CD4-positive, alpha-beta memory T cell (primary cell): ENCODE results near the gene SLC25A42. TPM values are rescaled to one million over a fixed set of nuclear protein-coding genes. Genes with fewer than 3 reads are reported as not detected.
"Not testable (repeated sequence)": the region's sequence is repeated elsewhere in the genome, so short reads cannot be mapped to it uniquely, and the experiment has no call there.

Experiments
- CTCF ChIA-PET: fragments of 350-600 bp; sonication (Branson Sonifier 250); formaldehyde crosslinking; loops from one replicate; lab custom pipeline; 2021; ENCODE audit warnings: inconsistent platforms; ENCODE audit not compliant: partially characterized antibody; lab: Charles Lee
- POLR2A ChIA-PET: fragments of 350-600 bp; sonication (Branson Sonifier 250); formaldehyde crosslinking; loops from one replicate; lab custom pipeline; 2021; ENCODE audit not compliant: partially characterized antibody; lab: Charles Lee
- DNase-seq, 5 donors: peaks; one replicate each; pipeline versions ENCODE4 v3.0.0 to v3.0.0-alpha.2; 2020 to 2022; ENCODE audit warnings: mixed read lengths in 1 of 5
- H3K27ac ChIP-seq: one replicate; pipeline ENCODE4 v1.7.0; 2013; ENCODE audit warnings: low read depth, low read length
- H3K27me3 ChIP-seq: 2 replicates; pipeline ENCODE4 v1.7.0; 2013; ENCODE audit warnings: mild to moderate bottlenecking, low read length, moderate library complexity; ENCODE audit not compliant: insufficient read depth
- H3K36me3 ChIP-seq: 2 replicates; pipeline ENCODE4 v1.7.0; 2013; ENCODE audit warnings: mild to moderate bottlenecking, low read length, moderate library complexity; ENCODE audit not compliant: insufficient read depth
- H3K4me1 ChIP-seq: 2 replicates; pipeline ENCODE4 v1.7.0; 2013; ENCODE audit warnings: mild to moderate bottlenecking, low read length, moderate library complexity; ENCODE audit not compliant: insufficient read depth
- H3K4me3 ChIP-seq, 2 donors: one replicate each; pipeline ENCODE4 v1.7.0; 2013; ENCODE audit warnings: low read length in 2 of 2, mild to moderate bottlenecking in 1 of 2
- H3K9me3 ChIP-seq, 2 donors: one replicate each; pipeline ENCODE4 v1.7.0; 2013; ENCODE audit warnings: low read length in 2 of 2, control low read depth in 1 of 2; ENCODE audit not compliant: control insufficient read depth in 1 of 2
- H3K27ac Mint-ChIP-seq, 7 donors: one replicate each; pipeline ENCODE4 v1.8.0; 2020 to 2021; ENCODE audit warnings: mixed read lengths in 7 of 7, mild to moderate bottlenecking in 6 of 7, inconsistent platforms in 3 of 7, moderate library complexity in 3 of 7
- H3K27me3 Mint-ChIP-seq, 2 donors: one replicate each; pipeline ENCODE4 v1.8.0; 2020 to 2021; ENCODE audit warnings: mixed read lengths in 2 of 2
- H3K36me3 Mint-ChIP-seq, 2 donors: one replicate each; pipeline ENCODE4 v1.8.0; 2020 to 2021; ENCODE audit warnings: mixed read lengths in 2 of 2, inconsistent platforms in 1 of 2, mild to moderate bottlenecking in 1 of 2
- H3K4me1 Mint-ChIP-seq, 4 donors: one replicate each; pipeline ENCODE4 v1.8.0; 2020 to 2021; ENCODE audit warnings: mixed read lengths in 4 of 4, mild to moderate bottlenecking in 1 of 4
- H3K4me3 Mint-ChIP-seq, 8 donors: one replicate each; pipeline ENCODE4 v1.8.0; 2020 to 2021; ENCODE audit warnings: mixed read lengths in 8 of 8, mild to moderate bottlenecking in 7 of 8, moderate library complexity in 6 of 8, inconsistent platforms in 3 of 8
- H3K9me3 Mint-ChIP-seq, 8 donors: one replicate each; pipeline ENCODE4 v1.8.0; 2020 to 2021; ENCODE audit warnings: mixed read lengths in 8 of 8, mild to moderate bottlenecking in 5 of 8, inconsistent platforms in 3 of 8, moderate library complexity in 1 of 8
- intact Hi-C: fragments of 100-400 bp; cut with micrococcal nuclease; formaldehyde crosslinking; loops from one replicate; pipeline ENCODE4 v1.15.1; 2023
- polyA plus RNA-seq, 2 donors: library from polyadenylated mRNA; unstranded; fragments of 300-500 nt; fragmentation: Illumina TruSeq; gene quantifications; one replicate each; pipeline ENCODE4 v1.2.3, GENCODE V29; 2021
- total RNA-seq, 2 experiments: library from RNA; stranded (reverse); gene quantifications; one replicate each; pipeline ENCODE4 v1.2.3, GENCODE V29; 2021

The SLC25A42 gene
- total and polyA plus RNA-seq, 4 experiments from 2014 or later, result 11.3 to 31.6 (median 21.0) TPM

- H3K27me3 Mint-ChIP-seq, result no peaks in the 10 kb centered on the region
- peak in 4 of 5 donors; percentile 24 to 33 (median 32) for DNase-seq
- peaks cover 0 to 11% (median 2%) of the 10 kb centered on the region in 8 donors for H3K9me3 Mint-ChIP-seq
- intact Hi-C loops, result loop anchor here (5.0 kb wide), 2 partner anchors 58 to 188 kb away; partner anchors contain the start of genes BORCS8, MAU2, RFXANK and SUGP1
- H3K4me1 Mint-ChIP-seq, result peaks cover 10 to 29% (median 21%) of the 10 kb centered on the region in 4 donors
- Histone ChIP-seq H3K4me1 (peaks cover 28% of the 10 kb centered on the region), H3K27ac (no peak overlapping the region), H3K4me3 (no peak overlapping the region), H3K27me3 (no peaks in the 10 kb centered on the region), H3K36me3 (no peaks in the 10 kb centered on the region), H3K9me3 (peaks cover 0 to 4% of the 10 kb centered on the region in 2 donors)
- POLR2A ChIA-PET, result interaction anchor here (1.1 kb wide), 1 partner anchor 11 kb away, joined by 3 read pairs; no protein-coding TSS in a partner anchor
- CTCF ChIA-PET, result interaction anchor here (0.9 to 2.8 kb wide), 3 partner anchors 11 to 80 kb away, joined by 5 to 11 read pairs (median 6); no protein-coding TSS in a partner anchor
- peaks cover 5 to 11% of the 10 kb centered on the region in 2 donors for H3K36me3 Mint-ChIP-seq
- no peak overlapping the region for H3K27ac Mint-ChIP-seq
- H3K4me3 Mint-ChIP-seq, result peak overlapping the region in 1 of 8 donors; percentile 21
These were observed 70.9 kb downstream of the SLC25A42 start for GRCh38 chr19:19134687-19135158.

- intact Hi-C loops, result loop anchor here (5.0 kb wide), 2 partner anchors 57 to 187 kb away; partner anchors contain the start of genes BORCS8, MAU2, RFXANK and SUGP1
- H3K9me3 ChIP-seq, H3K27me3 ChIP-seq, H3K27ac ChIP-seq, H3K4me3 Mint-ChIP-seq, DNase-seq, H3K36me3 ChIP-seq, H3K27ac Mint-ChIP-seq, H3K27me3 Mint-ChIP-seq, H3K4me3 ChIP-seq: not testable (repeated sequence)
- peaks cover 28% of the 10 kb centered on the region for H3K4me1 ChIP-seq
- Mint-ChIP-seq H3K36me3 (peaks cover 5 to 11% of the 10 kb centered on the region in 2 donors), H3K4me1 (peaks cover 10 to 32% (median 21%) of the 10 kb centered on the region in 4 donors), H3K9me3 (peaks cover 0 to 11% (median 2%) of the 10 kb centered on the region in 8 donors)
- ChIA-PET POLR2A (interaction anchor here (1.1 kb wide), 1 partner anchor 10 kb away, joined by 3 read pairs; no protein-coding TSS in a partner anchor), CTCF (interaction anchor here (0.7 to 2.8 kb wide), 4 partner anchors 8 to 81 kb away, joined by 3 to 11 read pairs (median 6); no protein-coding TSS in a partner anchor)
These were observed 71.9 kb downstream of the SLC25A42 start for GRCh38 chr19:19135713-19136112.

GRCh38 chr19:19137556-19138108, 73.8 kb downstream of the SLC25A42 start:
- ChIA-PET POLR2A (interaction anchor here (1.1 kb wide), 1 partner anchor 72 kb away, joined by 3 read pairs; no protein-coding TSS in a partner anchor), CTCF (no interaction called here)
- Mint-ChIP-seq H3K4me3 (peak overlapping the region; percentile 91 to 99 (median 98)), H3K27ac (peak overlapping the region in 5 of 7 donors; percentile 48 to 99 (median 94)), H3K4me1 (peaks cover 10 to 32% (median 21%) of the 10 kb centered on the region in 4 donors), H3K36me3 (peaks cover 1 to 3% of the 10 kb centered on the region in 2 donors), H3K27me3 (no peaks in the 10 kb centered on the region), H3K9me3 (peaks cover 0 to 2% (median 0%) of the 10 kb centered on the region in 8 donors)
- no peaks in the 10 kb centered on the region for H3K27me3 ChIP-seq
- H3K9me3 ChIP-seq, result no peaks in the 10 kb centered on the region
- H3K4me1 ChIP-seq, result peaks cover 28% of the 10 kb centered on the region
- H3K27ac ChIP-seq, result peak overlapping the region; percentile 71
- intact Hi-C loops, result loop anchor here (2.0 to 5.0 kb wide), 4 partner anchors 55 to 219 kb away; partner anchors contain the start of genes BORCS8, COPE, DDX49 and MAU2
- H3K36me3 ChIP-seq, result no peaks in the 10 kb centered on the region
- no peak for DNase-seq
- H3K4me3 ChIP-seq, result peak overlapping the region; percentile 80 to 85

GRCh38 chr19:19138109-19138981, 74.6 kb downstream of the SLC25A42 start, which contains the start of gene TMEM161A:
Gene TMEM161A, minus strand, starts transcription at chr19:19138478. Its CDS starts 50 bp downstream, at chr19:19138428.
- peak; percentile 93 to 97 (median 94) for DNase-seq
- no peaks in the 10 kb centered on the region for H3K9me3 ChIP-seq
- H3K27ac ChIP-seq, result peak within 1 kb of the TSS; percentile 71
- Mint-ChIP-seq H3K27me3 (no peaks in the 10 kb centered on the region), H3K36me3 (peaks cover 1 to 3% of the 10 kb centered on the region in 2 donors), H3K4me3 (peak within 1 kb of the TSS; percentile 91 to 99 (median 98)), H3K4me1 (peaks cover 10 to 32% (median 21%) of the 10 kb centered on the region in 4 donors), H3K9me3 (no peaks in the 10 kb centered on the region), H3K27ac (peak within 1 kb of the TSS; percentile 76 to 99 (median 96))
- H3K4me1 ChIP-seq, result peaks cover 28% of the 10 kb centered on the region
- CTCF ChIA-PET, result interaction anchor here (0.9 to 6.2 kb wide), 4 partner anchors 71 to 87 kb away, joined by 3 to 60 read pairs (median 8); no protein-coding TSS in a partner anchor
- peak within 1 kb of the TSS; percentile 80 to 85 for H3K4me3 ChIP-seq
- intact Hi-C loops, result loop anchor here (2.0 to 5.0 kb wide), 4 partner anchors 54 to 220 kb away; partner anchors contain the start of genes BORCS8, COPE, DDX49 and MAU2
- POLR2A ChIA-PET, result interaction anchor here (1.2 kb wide), 1 partner anchor 75 kb away, joined by 3 read pairs; the partner anchor contains the start of gene SLC25A42
- H3K36me3 ChIP-seq, result no peaks in the 10 kb centered on the region
- H3K27me3 ChIP-seq, result no peaks in the 10 kb centered on the region

- H3K27ac ChIP-seq, result no peak overlapping the region
- ChIA-PET CTCF (interaction anchor here (1.6 to 6.2 kb wide), 4 partner anchors 35 to 221 kb away, joined by 3 to 60 read pairs (median 10); partner anchors contain the start of genes COPE and DDX49), POLR2A (no interaction called here)
- intact Hi-C loops, result loop anchor here (1.0 to 5.0 kb wide), 5 partner anchors 52 to 221 kb away; partner anchors contain the start of genes BORCS8, COPE, DDX49 and MAU2
- no peaks in the 10 kb centered on the region for H3K36me3 ChIP-seq
- no peaks in the 10 kb centered on the region for H3K9me3 ChIP-seq
- Mint-ChIP-seq H3K4me1 (peaks cover 10 to 32% (median 19%) of the 10 kb centered on the region in 4 donors), H3K4me3 (peak overlapping the region in 1 of 8 donors; percentile 41), H3K36me3 (peaks cover 0 to 1% of the 10 kb centered on the region in 2 donors), H3K27me3 (no peaks in the 10 kb centered on the region), H3K9me3 (no peaks in the 10 kb centered on the region), H3K27ac (peak overlapping the region in 1 of 7 donors; percentile 75)
- peaks cover 26% of the 10 kb centered on the region for H3K4me1 ChIP-seq
- H3K4me3 ChIP-seq, result no peak overlapping the region
- no peak for DNase-seq
- H3K27me3 ChIP-seq, result no peaks in the 10 kb centered on the region
These were observed 76.1 kb downstream of the SLC25A42 start for GRCh38 chr19:19139876-19140229.

GRCh38 chr19:19140476-19140875, 76.7 kb downstream of the SLC25A42 start:
- ChIA-PET CTCF (interaction anchor here (0.5 to 6.2 kb wide), 10 partner anchors 8 to 350 kb away, joined by 3 to 60 read pairs (median 4); partner anchors contain the start of genes COPE and DDX49), POLR2A (no interaction called here)
- Mint-ChIP-seq H3K9me3 (no peaks in the 10 kb centered on the region), H3K4me1 (peaks cover 10 to 28% (median 16%) of the 10 kb centered on the region in 4 donors), H3K27me3 (no peaks in the 10 kb centered on the region), H3K27ac (no peak overlapping the region), H3K36me3 (peaks cover 0 to 3% of the 10 kb centered on the region in 2 donors), H3K4me3 (no peak overlapping the region)
- Histone ChIP-seq H3K36me3 (no peaks in the 10 kb centered on the region), H3K9me3 (no peaks in the 10 kb centered on the region), H3K4me1 (peaks cover 24% of the 10 kb centered on the region), H3K27ac (no peak overlapping the region), H3K27me3 (no peaks in the 10 kb centered on the region), H3K4me3 (no peak overlapping the region)
- DNase-seq, result no peak
- intact Hi-C loops, result no loop called here
